Measurements from ENCODE around the gene PCNT. TPM values are rescaled to one million over a fixed set of nuclear protein-coding genes. Genes with fewer than 3 reads are reported as not detected.

PCNT gene
- total RNA-seq, 1 experiment from 2014 or later, result 34.0 TPM

GRCh38 chr21:46457801-46458314 is 133.9 kb downstream of the PCNT start:
- POLR2A ChIA-PET, result interaction anchor here (0.6 to 4.6 kb wide), 16 partner anchors 14 to 230 kb away, joined by 3 to 43 read pairs (median 4); partner anchors contain the start of genes LSS and PRMT2
- Mint-ChIP-seq H3K27me3 (ENCODE audit: insufficient read depth, unreplicated experiment) (no peaks in the 10 kb centered on the region), H3K9me3 (ENCODE audit: unreplicated experiment) (no peaks in the 10 kb centered on the region), H3K4me1 (ENCODE audit: insufficient read depth, unreplicated experiment) (peaks cover 9% of the 10 kb centered on the region), H3K27ac (ENCODE audit: low read depth, unreplicated experiment) (peak overlapping the region; percentile 78), H3K36me3 (ENCODE audit: insufficient read depth, unreplicated experiment) (peaks cover 17% of the 10 kb centered on the region), H3K4me3 (ENCODE audit: unreplicated experiment) (peak overlapping the region; percentile 79)
- no peak for TF ChIP-seq CTCF (IDR thresholded peaks at IDR 0.05; ENCODE audit: unreplicated experiment)
- intact Hi-C loops (cut with micrococcal nuclease), result loop anchor here (1.0 kb wide), 1 partner anchor 181 kb away; no protein-coding TSS in a partner anchor
- CTCF ChIA-PET, result interaction anchor here (0.5 to 1.1 kb wide), 3 partner anchors 11 to 178 kb away, joined by 3 to 5 read pairs (median 3); partner anchors contain the start of gene PRMT2
- BruUV-seq (replicated peaks), result no TSS peak
- peak; percentile 42 for DNase-seq (ENCODE audit: unreplicated experiment)

DNA sequence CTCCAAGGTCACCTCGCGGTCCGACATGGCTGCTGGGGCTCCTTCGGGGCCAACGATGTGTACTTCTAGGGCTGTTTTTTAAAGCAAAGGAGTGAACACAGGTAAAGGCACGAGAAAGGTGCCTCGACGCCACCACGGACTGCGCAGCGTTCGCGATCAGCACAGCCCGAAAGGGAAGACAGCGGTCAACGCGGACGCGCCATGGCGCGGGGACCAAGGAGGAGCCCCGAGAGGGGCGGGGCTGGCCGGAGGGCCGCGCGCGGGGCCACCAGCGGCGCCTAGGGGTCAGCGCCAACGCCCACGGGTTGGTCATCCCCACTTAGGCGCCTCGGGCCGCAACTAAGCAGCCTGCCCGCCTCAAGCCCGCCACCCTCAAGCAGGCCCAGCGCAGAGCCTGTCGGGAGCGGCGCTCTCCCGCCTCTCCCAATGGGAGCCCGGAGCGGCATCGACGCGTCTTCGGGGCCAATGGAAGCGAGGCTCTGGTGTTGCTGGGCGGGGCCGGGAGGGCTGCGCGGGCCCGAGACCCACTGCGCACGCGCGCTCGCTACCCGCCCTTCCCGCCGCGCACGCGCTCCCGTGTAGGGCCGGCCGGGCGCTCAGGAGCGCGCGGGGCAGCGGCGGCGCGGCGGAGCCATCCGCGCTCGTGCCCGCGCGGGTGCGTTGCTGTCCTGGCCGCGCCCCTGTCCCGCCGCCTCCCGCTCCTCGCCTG is 134.5 kb downstream of the PCNT start, which contains the start of gene DIP2A:
DIP2A (plus strand) TSS at position 577 of the 709 bp plus-strand sequence. CDS start 241 bp downstream, outside the sequence.
- ChIA-PET POLR2A (interaction anchor here (0.6 to 4.6 kb wide), 17 partner anchors 10 to 230 kb away, joined by 3 to 43 read pairs (median 4); partner anchors contain the start of genes LSS and PRMT2), CTCF (interaction anchor here (1.0 kb wide), 1 partner anchor 9 kb away, joined by 3 read pairs; no protein-coding TSS in a partner anchor)
- intact Hi-C loops (cut with micrococcal nuclease), result loop anchor here (1.0 kb wide), 1 partner anchor 181 kb away; no protein-coding TSS in a partner anchor
- Mint-ChIP-seq H3K27me3 (ENCODE audit: insufficient read depth, unreplicated experiment) (no peaks in the 10 kb centered on the region), H3K36me3 (ENCODE audit: insufficient read depth, unreplicated experiment) (peaks cover 24% of the 10 kb centered on the region), H3K9me3 (ENCODE audit: unreplicated experiment) (no peaks in the 10 kb centered on the region), H3K27ac (ENCODE audit: low read depth, unreplicated experiment) (peak within 1 kb of the TSS; percentile 78), H3K4me3 (ENCODE audit: unreplicated experiment) (peak within 1 kb of the TSS; percentile 79), H3K4me1 (ENCODE audit: insufficient read depth, unreplicated experiment) (peaks cover 9% of the 10 kb centered on the region)
- peak; percentile 97 for DNase-seq (ENCODE audit: unreplicated experiment)
- BruUV-seq (replicated peaks), result no TSS peak
- TF ChIP-seq CTCF (IDR thresholded peaks at IDR 0.05; ENCODE audit: unreplicated experiment), result no peak

GRCh38 chr21:46459024-46459355 is 135.0 kb downstream of the PCNT start:
- Mint-ChIP-seq H3K4me3 (ENCODE audit: unreplicated experiment) (peak overlapping the region; percentile 79), H3K4me1 (ENCODE audit: insufficient read depth, unreplicated experiment) (peaks cover 9% of the 10 kb centered on the region), H3K36me3 (ENCODE audit: insufficient read depth, unreplicated experiment) (peaks cover 25% of the 10 kb centered on the region), H3K27ac (ENCODE audit: low read depth, unreplicated experiment) (peak overlapping the region; percentile 78), H3K27me3 (ENCODE audit: insufficient read depth, unreplicated experiment) (no peaks in the 10 kb centered on the region), H3K9me3 (ENCODE audit: unreplicated experiment) (no peaks in the 10 kb centered on the region)
- intact Hi-C loops (cut with micrococcal nuclease), result no loop called here
- DNase-seq (ENCODE audit: unreplicated experiment), result no peak
- CTCF ChIA-PET, result interaction anchor here (1.0 kb wide), 1 partner anchor 9 kb away, joined by 3 read pairs; no protein-coding TSS in a partner anchor
- TF ChIP-seq CTCF (IDR thresholded peaks at IDR 0.05; ENCODE audit: unreplicated experiment), result no peak
- BruUV-seq (replicated peaks), result no TSS peak
- POLR2A ChIA-PET, result interaction anchor here (0.9 to 4.6 kb wide), 9 partner anchors 9 to 231 kb away, joined by 3 to 43 read pairs (median 7); partner anchors contain the start of genes LSS and PRMT2

Measured in MCF 10A (cell line).